ENCODE results near the gene TGM2.

The TGM2 gene

GRCh38 chr20:38130687-38131587 is 34.1 kb downstream of the TGM2 start:
- no peak for DNase-seq

- DNase-seq = no peak
Measured at GRCh38 chr20:38129893-38130609, 35.0 kb downstream of the TGM2 start.

GRCh38 chr20:38129248-38129865 is 35.7 kb downstream of the TGM2 start:
- no peak for DNase-seq

- no peak for DNase-seq
Measured at GRCh38 chr20:38128691-38129090, 36.4 kb downstream of the TGM2 start.

- DNase-seq = no peak
Measured at GRCh38 chr20:38127920-38128528, 37.0 kb downstream of the TGM2 start.

GRCh38 chr20:38126932-38127621 is 38.0 kb downstream of the TGM2 start:
- no peak for DNase-seq

GRCh38 chr20:38126146-38126921 is 38.7 kb downstream of the TGM2 start:
- DNase-seq = no peak

GRCh38 chr20:38125157-38126056 is 39.7 kb downstream of the TGM2 start:
- no peak for DNase-seq

GRCh38 chr20:38123021-38123587 is 42.0 kb downstream of the TGM2 start:
- no peak for DNase-seq

GRCh38 chr20:38121741-38122140 is 43.3 kb downstream of the TGM2 start:
- DNase-seq = no peak

- DNase-seq = no peak
Measured at GRCh38 chr20:38120625-38120988, 44.5 kb downstream of the TGM2 start.

- no peak for DNase-seq
Measured at GRCh38 chr20:38119446-38119845, 45.6 kb downstream of the TGM2 start.

- DNase-seq = no peak
Measured at GRCh38 chr20:38117635-38118034, 47.4 kb downstream of the TGM2 start.

- no peak for DNase-seq
Measured at GRCh38 chr20:38117205-38117604, 47.9 kb downstream of the TGM2 start.

- DNase-seq = no peak
Measured at GRCh38 chr20:38116409-38117165, 48.5 kb downstream of the TGM2 start.

GRCh38 chr20:38115896-38116295 is 49.2 kb downstream of the TGM2 start:
- DNase-seq = no peak

GRCh38 chr20:38115205-38115604 is 49.9 kb downstream of the TGM2 start:
- no peak for DNase-seq

- DNase-seq = no peak
Measured at GRCh38 chr20:38114353-38114791, 50.7 kb downstream of the TGM2 start.
